WI38 (cell line): ENCODE measurements around the gene TMEM143.
"Not testable (repeated sequence)": the region's sequence is repeated elsewhere in the genome, so short reads cannot be mapped to it uniquely, and the experiment has no call there.

ENCODE experiments used
- H3K4me3 ChIP-seq: 2 replicates; pipeline ENCODE4 v1.5.1; 2011; ENCODE audit warnings: low read depth, mild to moderate bottlenecking, control low read depth, low read length
- CTCF ChIP-seq: IDR thresholded peaks from 2 replicates; pipeline ENCODE4 v1.5.1; 2012; ENCODE audit warnings: low read depth, mild to moderate bottlenecking, control low read depth, low read length

Gene TMEM143

GRCh38 chr19:48394331-48395169 lies 30.8 kb upstream of the TMEM143 start:
- no peak for TF ChIP-seq CTCF
- no peak overlapping the region for H3K4me3 ChIP-seq

- TF ChIP-seq CTCF, result no peak
- H3K4me3 ChIP-seq, result no peak within 1 kb of the TSS
These were observed 30.0 kb upstream of the TMEM143 start, which contains the start of gene GRIN2D for GRCh38 chr19:48393559-48394330. GRIN2D (plus strand) TSS chr19:48393668; CDS start chr19:48398393, 4,725 bp downstream.

- TF ChIP-seq CTCF, result no peak
- no peak overlapping the region for H3K4me3 ChIP-seq
These were observed 29.3 kb upstream of the TMEM143 start for GRCh38 chr19:48392860-48393558.

GRCh38 chr19:48392006-48392344 lies 28.2 kb upstream of the TMEM143 start:
- not testable (repeated sequence) for H3K4me3 ChIP-seq

GRCh38 chr19:48391100-48392005 lies 27.6 kb upstream of the TMEM143 start, which contains the start of gene KDELR1:
KDELR1 (minus strand) TSS chr19:48391551; CDS start chr19:48391358, 193 bp downstream.
- peak; percentile 91 for TF ChIP-seq CTCF
- peak within 1 kb of the TSS; percentile 98 for H3K4me3 ChIP-seq

DNA sequence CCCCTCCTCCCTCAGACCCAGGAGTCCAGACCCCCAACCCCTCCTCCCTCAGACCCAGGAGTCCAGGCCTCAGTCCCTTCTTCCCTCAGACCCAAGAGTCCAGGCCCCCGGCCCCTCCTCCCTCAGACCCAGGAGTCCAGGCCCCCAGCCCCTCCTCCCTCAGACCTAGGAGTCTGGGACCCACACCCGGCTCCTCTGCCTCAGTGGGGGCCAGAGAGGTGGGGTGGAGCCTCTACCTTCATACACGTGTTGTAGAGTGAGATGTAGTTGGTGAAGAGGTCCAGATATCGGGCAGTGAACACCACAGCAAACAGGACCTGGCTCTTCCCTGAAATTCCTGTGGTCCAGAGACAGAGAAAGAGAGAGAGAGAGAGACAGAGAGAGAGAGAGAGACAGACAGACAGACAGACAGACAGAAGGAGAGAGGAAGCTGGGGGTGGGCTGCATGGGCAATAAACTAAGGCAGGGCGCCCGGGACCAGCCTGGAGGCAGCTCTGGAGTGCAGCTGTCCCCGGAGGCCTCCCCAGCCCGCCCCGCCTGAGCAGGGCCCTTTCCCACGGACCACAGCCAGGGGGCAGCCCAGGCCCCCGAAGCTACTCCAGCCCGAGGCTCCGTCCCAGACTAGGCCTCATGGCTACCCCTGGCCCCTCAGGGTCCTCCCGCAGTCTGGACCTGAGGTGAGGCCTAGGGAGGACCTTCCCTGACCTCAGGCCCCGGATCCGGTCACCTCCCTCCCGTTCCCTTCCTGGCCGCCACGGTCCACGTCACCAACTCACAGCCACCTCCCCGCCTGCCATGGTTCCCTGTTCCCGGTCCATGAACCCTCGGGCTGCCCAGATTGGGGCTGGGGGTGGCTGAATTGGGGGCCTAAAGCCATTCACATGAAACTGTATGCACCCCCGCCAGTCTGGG lies 26.7 kb upstream of the TMEM143 start:
- peak overlapping the region; percentile 98 for H3K4me3 ChIP-seq
- peak; percentile 69 for TF ChIP-seq CTCF
